ENCODE measurements around the gene KRTAP10-3. TPM values are rescaled to one million over a fixed set of nuclear protein-coding genes. Genes with fewer than 3 reads are reported as not detected.
A peak's percentile ranks its signal among the peaks of the same experiment; 100 is the strongest.

Gene KRTAP10-3
- total and polyA plus RNA-seq, 2 of the 13 experiments (the other 11 are each of a cell fraction or from before 2014, with no cell fraction given): not detected

DNA sequence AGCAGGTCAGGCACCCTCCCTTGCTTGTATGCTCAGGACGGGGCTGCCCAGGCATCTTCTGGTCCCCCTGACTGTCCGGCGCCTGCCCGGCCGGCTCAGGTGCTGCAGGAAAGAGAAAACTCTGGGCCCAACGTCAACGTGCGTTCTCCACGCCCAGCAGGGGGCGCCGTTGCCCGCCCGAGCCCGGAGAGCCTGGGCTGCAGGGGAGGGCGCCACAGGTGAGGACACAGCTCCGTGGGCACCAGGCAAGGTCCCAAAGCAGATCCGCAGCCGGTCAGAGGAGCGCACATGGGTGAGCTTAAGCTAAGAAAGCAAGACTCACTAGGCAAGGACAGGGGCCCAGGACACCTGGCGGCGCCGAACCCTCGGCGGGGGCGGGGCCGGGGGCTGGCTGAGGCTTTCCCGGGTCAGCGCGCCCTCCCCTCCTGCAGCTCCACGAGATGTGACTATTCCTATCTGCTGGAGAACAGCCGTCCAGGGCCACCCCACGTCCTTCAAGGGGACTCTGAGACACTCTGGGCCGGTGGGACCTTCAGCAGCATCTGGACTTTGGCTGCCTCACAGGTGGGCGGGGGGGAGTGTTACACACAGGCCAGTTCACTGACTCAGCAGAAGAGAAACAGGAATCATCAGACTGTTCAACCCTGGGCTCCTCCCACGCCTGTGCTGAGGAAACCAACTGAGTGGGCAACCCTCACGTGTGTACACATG lies 47.9 kb downstream of the KRTAP10-3 start (continued):
- peak; percentile 46; the same call in 1 of the 2 replicates for TF ChIP-seq ARID4A (CRISPR knock-in tag; IDR thresholded peaks at IDR 0.05; ENCODE audit: borderline replicate concordance)
- TF ChIP-seq, protein P1, sequence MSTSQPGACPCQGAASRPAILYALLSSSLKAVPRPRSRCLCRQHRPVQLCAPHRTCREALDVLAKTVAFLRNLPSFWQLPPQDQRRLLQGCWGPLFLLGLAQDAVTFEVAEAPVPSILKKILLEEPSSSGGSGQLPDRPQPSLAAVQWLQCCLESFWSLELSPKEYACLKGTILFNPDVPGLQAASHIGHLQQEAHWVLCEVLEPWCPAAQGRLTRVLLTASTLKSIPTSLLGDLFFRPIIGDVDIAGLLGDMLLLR (CRISPR knock-in tag; IDR thresholded peaks at IDR 0.05): no peak
- 0 out of 2 replicates have a peak, but pooled peaks have one; percentile 37 for TF ChIP-seq BORCS8-MEF2B (CRISPR knock-in tag; IDR thresholded peaks at IDR 0.05)
- no peak for TF ChIP-seq SYNCRIP (IDR thresholded peaks at IDR 0.05; ENCODE audit: insufficient read depth, low read depth, low read length)
- 0 out of 2 replicates have a peak, but pooled peaks have one; percentile 44 for TF ChIP-seq MEIS1 (CRISPR knock-in tag; IDR thresholded peaks at IDR 0.05; ENCODE audit: borderline replicate concordance)
- TF ChIP-seq ZC3H13 (CRISPR knock-in tag; IDR thresholded peaks at IDR 0.05): no peak; the same call in 1 of the 2 replicates
- TF ChIP-seq, protein P2, sequence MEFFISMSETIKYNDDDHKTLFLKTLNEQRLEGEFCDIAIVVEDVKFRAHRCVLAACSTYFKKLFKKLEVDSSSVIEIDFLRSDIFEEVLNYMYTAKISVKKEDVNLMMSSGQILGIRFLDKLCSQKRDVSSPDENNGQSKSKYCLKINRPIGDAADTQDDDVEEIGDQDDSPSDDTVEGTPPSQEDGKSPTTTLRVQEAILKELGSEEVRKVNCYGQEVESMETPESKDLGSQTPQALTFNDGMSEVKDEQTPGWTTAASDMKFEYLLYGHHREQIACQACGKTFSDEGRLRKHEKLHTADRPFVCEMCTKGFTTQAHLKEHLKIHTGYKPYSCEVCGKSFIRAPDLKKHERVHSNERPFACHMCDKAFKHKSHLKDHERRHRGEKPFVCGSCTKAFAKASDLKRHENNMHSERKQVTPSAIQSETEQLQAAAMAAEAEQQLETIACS (CRISPR knock-in tag; IDR thresholded peaks at IDR 0.05): no peak
- 0 out of 2 replicates have a peak, but pooled peaks have one; percentile 62 for TF ChIP-seq ZNF230 (CRISPR knock-in tag; IDR thresholded peaks at IDR 0.05)
- TF ChIP-seq ZNF431 (CRISPR knock-in tag; IDR thresholded peaks at IDR 0.05; ENCODE audit: borderline replicate concordance, low read depth): no peak
- no peak for TF ChIP-seq NR2F6 (IDR thresholded peaks at IDR 0.05)
- TF ChIP-seq NR2F6 (CRISPR knock-in tag; IDR thresholded peaks at IDR 0.05): no peak
- no peak for TF ChIP-seq ZBTB21 (CRISPR knock-in tag; IDR thresholded peaks at IDR 0.05)
- TF ChIP-seq BRF2 (CRISPR knock-in tag; IDR thresholded peaks at IDR 0.05): no peak
- 0 out of 2 replicates have a peak, but pooled peaks have one; percentile 59 for TF ChIP-seq CHD4 (IDR thresholded peaks at IDR 0.05; ENCODE audit: borderline replicate concordance, low read length)
- TF ChIP-seq POLR2AphosphoS5 (IDR thresholded peaks at IDR 0.05; ENCODE audit: low read depth, low read length): no peak
- no peak for TF ChIP-seq ZNF354B (CRISPR knock-in tag; IDR thresholded peaks at IDR 0.05)
- TF ChIP-seq ZMYM4 (CRISPR knock-in tag; IDR thresholded peaks at IDR 0.05): no peak
- no peak for TF ChIP-seq ZFP62 (CRISPR knock-in tag; IDR thresholded peaks at IDR 0.05)
- no peak for TF ChIP-seq PRPF4 (IDR thresholded peaks at IDR 0.05; ENCODE audit: low read depth, low read length, poor library complexity, severe bottlenecking)
- TF ChIP-seq ZNF317 (CRISPR knock-in tag; IDR thresholded peaks at IDR 0.05): peak; percentile 48; the same call in 1 of the 2 replicates
- TF ChIP-seq, protein P3, sequence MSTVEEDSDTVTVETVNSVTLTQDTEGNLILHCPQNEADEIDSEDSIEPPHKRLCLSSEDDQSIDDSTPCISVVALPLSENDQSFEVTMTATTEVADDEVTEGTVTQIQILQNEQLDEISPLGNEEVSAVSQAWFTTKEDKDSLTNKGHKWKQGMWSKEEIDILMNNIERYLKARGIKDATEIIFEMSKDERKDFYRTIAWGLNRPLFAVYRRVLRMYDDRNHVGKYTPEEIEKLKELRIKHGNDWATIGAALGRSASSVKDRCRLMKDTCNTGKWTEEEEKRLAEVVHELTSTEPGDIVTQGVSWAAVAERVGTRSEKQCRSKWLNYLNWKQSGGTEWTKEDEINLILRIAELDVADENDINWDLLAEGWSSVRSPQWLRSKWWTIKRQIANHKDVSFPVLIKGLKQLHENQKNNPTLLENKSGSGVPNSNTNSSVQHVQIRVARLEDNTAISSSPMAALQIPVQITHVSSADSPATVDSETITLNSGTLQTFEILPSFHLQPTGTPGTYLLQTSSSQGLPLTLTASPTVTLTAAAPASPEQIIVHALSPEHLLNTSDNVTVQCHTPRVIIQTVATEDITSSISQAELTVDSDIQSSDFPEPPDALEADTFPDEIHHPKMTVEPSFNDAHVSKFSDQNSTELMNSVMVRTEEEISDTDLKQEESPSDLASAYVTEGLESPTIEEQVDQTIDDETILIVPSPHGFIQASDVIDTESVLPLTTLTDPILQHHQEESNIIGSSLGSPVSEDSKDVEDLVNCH (CRISPR knock-in tag; IDR thresholded peaks at IDR 0.05): no peak
